EH (cell line): ENCODE data around the gene MAGI2.
"Not testable (repeated sequence)": the region's sequence is repeated elsewhere in the genome, so short reads cannot be mapped to it uniquely, and the experiment has no call there.

Experiments
- DNase-seq: peaks from one replicate; pipeline ENCODE4 v3.0.0-alpha.2; 2015; ENCODE audit warnings: low read depth

The MAGI2 gene

DNA sequence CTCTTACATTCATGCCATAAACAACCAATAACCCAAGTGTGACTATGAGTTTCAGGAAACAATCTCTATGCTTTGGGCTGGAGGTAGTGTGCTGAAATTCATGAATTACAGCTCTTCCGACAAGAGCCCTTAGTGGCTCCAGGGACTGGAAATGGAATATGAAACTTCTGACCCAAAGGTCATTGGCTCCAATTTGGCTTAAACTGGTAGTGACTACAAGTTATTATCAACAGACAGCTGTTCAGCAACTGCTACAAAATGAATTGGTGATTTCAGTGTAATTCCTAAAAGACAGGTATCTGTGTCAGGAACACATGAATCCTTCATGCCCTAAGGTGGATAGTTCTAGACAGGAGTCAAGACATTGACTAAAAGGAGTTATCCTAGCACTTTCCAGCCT is 909.5 kb downstream of the MAGI2 start:
- DNase-seq: no peak

DNA sequence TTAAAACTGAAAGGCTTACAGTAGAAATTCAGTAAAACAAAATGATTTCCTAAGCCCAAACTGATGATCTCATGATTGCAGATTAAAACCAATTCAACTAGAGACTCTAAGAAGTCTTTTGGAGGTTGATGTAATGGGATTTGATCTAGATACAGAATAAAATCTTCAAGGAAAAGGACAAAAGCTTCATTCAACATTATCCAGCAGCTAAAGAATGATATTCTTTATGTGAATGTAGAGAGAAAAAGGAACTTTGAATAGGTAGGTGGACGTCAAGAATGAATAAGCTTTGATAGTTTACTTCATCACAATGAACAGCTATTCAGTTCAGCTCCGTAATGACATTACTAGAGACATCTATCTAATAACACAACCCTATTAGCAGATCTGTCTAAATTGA is 910.5 kb downstream of the MAGI2 start:
- no peak for DNase-seq

DNA sequence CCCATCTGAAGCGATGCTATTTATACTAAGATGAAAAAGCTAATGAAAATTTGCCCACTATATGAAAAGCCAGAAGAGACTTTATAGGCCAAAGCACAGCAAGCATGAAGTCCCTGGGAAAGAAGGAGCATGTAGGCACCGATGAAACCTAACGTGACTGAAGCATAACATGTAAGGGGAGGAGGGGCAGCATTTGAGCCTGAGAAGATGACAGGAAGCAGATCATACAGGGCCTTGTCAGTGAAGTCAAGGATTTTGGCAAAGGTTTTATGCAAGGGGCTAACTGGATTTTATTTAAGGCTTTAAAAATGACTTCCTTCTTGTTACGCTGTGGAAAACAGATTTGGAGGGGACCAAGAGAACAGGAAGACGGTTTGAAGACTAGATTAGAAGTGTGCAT is 910.9 kb downstream of the MAGI2 start:
- DNase-seq: no peak

GRCh38 chr7:78539825-78540224 is 913.6 kb downstream of the MAGI2 start:
- no peak for DNase-seq

DNA sequence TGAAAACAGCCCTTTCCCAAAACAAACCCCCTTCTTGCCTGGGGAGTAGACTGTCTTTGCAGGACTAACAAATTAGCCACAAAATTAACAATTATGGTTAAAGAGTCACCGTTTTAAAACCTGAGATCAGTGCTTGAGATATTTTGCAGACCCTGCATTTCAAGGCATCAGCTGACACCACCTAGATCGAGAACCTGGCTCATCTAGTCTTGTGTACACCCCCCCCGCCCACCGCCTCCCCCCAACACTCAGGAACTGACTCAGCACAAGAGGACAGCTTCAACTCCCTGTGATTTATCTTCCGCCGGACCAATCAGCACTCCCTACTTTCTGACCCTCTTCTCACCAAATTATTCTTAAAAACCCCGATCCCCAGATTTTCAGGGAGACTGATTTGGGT is 917.8 kb downstream of the MAGI2 start:
- no peak for DNase-seq

DNA sequence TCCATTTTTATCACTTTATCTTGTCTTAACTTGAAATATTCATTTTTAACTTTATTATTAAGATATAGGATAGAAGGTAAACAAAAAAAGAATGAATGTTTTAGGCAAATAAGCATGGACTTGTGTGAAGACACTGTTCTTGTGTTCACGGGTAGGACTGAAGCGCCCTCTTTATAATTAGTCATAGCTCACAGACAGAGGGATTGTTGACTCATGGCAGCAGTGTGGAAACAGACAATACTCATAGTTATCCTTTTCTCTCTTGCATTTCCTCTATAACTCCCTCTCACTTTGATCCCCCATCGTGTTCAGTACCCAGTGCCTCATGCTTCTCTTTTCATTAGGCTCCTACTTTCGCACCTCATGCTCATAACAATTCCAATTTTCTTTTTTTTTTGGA is 923.1 kb downstream of the MAGI2 start:
- DNase-seq: peak; percentile 82

DNA sequence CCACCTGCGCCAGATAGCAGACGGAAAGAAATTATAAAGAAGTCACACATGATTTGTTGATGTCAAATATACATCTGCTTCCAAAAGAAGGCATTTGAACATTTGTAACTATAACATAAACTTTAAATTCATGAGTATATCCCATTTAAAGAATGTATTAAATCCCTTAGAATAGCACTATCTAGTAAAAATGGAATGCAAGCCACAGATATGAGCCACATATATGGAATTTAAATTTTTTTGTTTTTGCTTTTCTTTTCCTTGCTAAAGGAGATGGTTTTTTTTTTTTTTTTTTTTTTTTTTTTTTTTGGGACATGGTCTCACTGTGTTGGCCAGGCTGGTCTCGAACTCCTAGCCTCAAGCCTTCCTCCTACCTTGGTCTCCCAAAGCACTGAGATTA is 924.1 kb downstream of the MAGI2 start:
- DNase-seq: peak; percentile 60

DNA sequence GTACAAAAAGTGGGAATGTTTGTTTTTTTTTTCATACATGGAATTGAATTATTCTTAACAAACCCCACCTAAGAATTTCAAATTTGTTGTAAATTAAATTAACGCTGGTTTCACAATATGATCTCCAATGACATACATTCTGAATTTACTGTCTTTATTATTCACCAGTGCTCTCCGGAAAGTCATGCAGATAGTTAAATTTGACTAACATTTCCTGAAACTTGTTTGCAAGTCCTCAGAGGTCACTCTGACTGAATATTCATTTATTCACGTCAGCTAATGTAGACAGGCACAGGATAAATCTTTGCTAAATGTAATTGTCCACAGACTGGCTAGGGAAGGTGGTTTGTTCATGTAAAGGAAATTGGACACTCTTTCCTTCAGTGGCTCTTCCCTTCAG is 924.5 kb downstream of the MAGI2 start:
- peak; percentile 26 for DNase-seq

GRCh38 chr7:78523930-78524329 is 929.5 kb downstream of the MAGI2 start:
- no peak for DNase-seq

DNA sequence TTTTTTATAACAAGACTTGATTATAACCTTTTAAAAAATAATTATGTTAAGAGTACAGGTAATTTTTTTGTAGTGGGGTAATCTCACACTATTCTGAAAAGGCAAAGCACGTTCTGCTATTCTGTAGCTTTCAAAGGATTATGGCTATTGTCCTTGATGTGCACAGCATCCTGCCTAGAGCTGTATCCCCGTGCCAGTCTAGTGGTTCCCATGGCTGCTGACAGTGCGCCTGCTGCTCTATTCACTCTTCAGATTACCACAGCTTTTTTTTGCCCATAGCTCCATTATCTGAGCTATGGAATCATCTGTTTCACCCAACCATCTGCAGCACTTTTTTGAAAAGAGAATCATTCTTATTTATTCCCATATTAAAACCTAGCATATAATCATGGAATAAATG is 931.5 kb downstream of the MAGI2 start:
- no peak for DNase-seq

- no peak for DNase-seq
Measured at GRCh38 chr7:78516450-78516849, 937.0 kb downstream of the MAGI2 start.

- DNase-seq: no peak
Measured at GRCh38 chr7:78514634-78515033, 938.8 kb downstream of the MAGI2 start.

GRCh38 chr7:78510580-78511188 is 942.8 kb downstream of the MAGI2 start:
- peak; percentile 73 for DNase-seq

DNA sequence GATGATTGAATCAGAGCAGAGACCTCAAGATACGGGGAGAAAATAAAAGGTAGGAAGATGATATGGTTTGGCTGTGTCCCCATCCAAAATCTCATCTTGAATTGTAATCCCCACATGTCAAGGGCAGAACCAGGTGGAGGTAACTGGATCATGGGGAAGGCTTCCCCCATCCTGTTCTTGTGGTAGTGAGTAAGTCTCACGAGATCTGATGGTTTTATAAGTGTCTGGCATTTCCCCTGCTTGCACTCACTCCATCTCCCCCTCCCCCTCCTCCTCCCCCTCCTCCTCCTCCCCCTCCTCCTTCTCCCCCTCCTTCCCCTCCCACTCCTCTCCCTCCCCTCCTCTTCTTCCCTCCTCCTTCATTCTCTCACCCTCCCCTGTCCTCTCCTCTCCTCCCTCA is 950.2 kb downstream of the MAGI2 start:
- DNase-seq: not testable (repeated sequence)

DNA sequence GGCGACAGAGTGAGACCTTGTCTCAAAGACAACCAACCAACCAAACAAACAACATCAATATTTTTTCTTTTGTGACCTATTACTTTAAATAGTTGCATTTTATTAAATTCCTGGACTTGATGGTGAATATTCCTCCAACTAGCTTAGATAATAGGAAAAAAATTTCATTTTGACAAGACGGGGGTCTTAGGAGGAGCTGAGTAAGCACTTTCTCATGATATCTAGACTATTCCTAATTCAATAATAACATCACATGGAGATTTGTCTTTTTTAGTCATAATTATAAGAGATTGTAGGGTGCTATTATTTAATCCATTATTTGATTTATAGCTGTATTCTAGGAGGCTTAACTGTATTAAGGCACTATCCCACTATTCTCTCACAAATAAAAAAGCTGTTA is 952.4 kb downstream of the MAGI2 start:
- no peak for DNase-seq

- peak; percentile 12 for DNase-seq
Measured at GRCh38 chr7:78499971-78500370, 953.5 kb downstream of the MAGI2 start.

- DNase-seq: peak; percentile 58
Measured at GRCh38 chr7:78499283-78499682, 954.2 kb downstream of the MAGI2 start.

GRCh38 chr7:78497728-78498427 is 955.6 kb downstream of the MAGI2 start:
- DNase-seq: no peak

DNA sequence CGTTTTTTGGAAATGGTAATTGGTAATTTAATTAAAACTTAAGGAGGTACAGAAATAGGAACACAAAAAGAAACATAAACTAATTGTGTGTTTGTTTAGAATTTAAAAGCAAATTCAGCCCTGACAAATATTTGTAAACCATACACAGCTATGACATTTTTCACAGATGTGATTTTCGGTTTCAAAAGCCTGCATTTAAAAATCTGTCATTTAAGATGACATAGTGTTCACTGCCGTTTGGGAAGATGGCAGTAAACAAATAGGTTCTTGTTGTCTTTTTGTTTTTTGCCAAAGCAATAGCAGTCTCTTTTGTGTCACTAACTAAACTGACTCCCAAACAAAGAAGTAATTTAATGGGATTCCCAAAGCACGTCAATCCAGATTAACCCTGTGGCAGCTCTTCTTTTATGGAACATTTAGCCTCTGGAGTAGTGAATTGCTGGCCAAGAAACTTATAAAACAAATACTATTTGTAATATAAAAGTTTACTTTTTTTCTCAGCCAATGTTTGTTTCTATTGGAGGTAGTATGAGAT is 957.3 kb downstream of the MAGI2 start:
- DNase-seq: no peak

- DNase-seq: no peak
Measured at GRCh38 chr7:78493401-78493800, 960.1 kb downstream of the MAGI2 start.

DNA sequence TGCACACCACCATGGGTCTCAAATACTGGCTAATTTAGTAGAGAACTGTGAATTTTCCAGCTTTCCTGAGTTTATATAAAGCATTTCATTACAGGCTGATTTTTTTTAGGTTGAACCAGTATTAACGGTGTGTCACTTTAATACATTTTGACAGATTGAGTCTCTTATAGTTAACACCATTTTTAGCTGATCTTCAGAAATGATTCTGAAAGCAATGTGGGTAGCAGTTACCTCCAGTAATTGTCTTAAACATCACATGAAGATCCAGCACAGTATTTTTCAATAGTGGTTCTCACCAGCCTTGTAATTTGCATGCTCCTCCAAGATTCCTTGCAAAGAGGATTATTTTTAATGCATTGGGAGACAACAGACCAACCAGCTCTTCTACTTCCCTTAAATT is 961.3 kb downstream of the MAGI2 start:
- DNase-seq: no peak

GRCh38 chr7:78490524-78490923 is 962.9 kb downstream of the MAGI2 start:
- DNase-seq: no peak

DNA sequence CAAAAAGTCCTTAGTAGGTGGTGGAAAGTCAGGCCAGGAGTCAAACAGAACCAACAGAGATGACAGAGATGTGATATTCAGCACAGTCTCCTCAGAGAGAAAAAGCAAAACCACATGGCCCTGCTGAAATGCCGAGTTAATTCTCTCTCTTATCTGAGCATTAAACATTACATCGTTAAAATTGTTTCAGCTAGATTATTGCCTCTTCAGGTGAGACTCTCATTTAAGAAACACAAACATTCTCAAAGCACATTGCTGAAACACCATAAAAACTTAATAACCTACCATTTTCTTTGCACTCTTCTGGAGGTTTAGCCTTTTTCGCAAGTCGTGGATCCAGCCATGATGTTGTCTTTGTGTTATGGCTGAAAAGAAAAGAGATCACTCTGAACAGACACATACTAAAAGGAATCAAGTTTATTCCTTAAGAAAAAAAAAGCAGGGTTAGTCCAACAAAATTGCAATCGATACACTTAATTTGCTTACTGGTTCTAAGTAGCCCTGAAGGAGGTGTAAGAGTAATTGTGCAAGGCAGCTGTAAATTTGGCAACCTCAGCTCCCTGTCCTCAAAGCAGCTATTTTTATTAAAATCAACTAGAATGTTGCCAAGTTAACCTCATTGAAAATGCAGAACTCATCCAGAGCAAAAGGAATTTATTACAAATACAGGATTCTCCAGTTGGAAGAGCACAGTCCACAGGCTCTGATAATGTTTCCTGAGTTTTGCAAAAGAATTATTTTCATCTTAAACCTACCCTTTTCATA is 963.8 kb downstream of the MAGI2 start:
- DNase-seq: peak; percentile 41
